Right lobe of liver (tissue), 4 donors: ENCODE measurements around the gene SLC7A1.

Experiments
- CTCF ChIP-seq, 4 donors: fragments of 200-600 bp in 3 of 4; fragments of 450-650 bp in 1 of 4; IDR thresholded peaks; one replicate each; pipeline versions ENCODE4 v1.5.1 to v1.8.0; 2016 to 2022; ENCODE audit warnings: antibody characterized with exemption in 4 of 4, mild to moderate bottlenecking in 2 of 4
- POLR2A ChIP-seq: fragments of 450-650 bp; IDR thresholded peaks from one replicate; pipeline ENCODE4 v1.6.1; 2017; ENCODE audit warnings: antibody characterized with exemption, mild to moderate bottlenecking
- donor health status: DM: no; HTN: no; CAD: no.
- donor health status: DM: no; HTN: no; CAD: no.
- donor health status: DM: no; HTN: yes; CAD: no.

- no peak for TF ChIP-seq CTCF (IDR thresholded peaks at IDR 0.05)
- no peak for TF ChIP-seq POLR2A
These were observed 25.7 kb upstream of the SLC7A1 start for GRCh38 chr13:29621051-29621800.
